HepG2 (cell line): ENCODE measurements around the gene ZNF764. TPM values are rescaled to one million over a fixed set of nuclear protein-coding genes. Genes with fewer than 3 reads are reported as not detected.

Source experiments
- ATF6 ChIP-seq: sonication (generic); formaldehyde crosslinking; conservative IDR thresholded peaks from 2 replicates; pipeline ENCODE4 v1.4.0; 2020; ENCODE audit warnings: missing genetic modification reagents
- ETV5 ChIP-seq: IDR thresholded peaks from 2 replicates; pipeline ENCODE4 v1.6.1; 2018; ENCODE audit warnings: missing biosample characterization, missing genetic modification reagents, inconsistent platforms, borderline replicate concordance
- FOXM1 ChIP-seq: sonication (generic); formaldehyde crosslinking; IDR thresholded peaks from 2 replicates; pipeline ENCODE4 v1.5.0; 2020; ENCODE audit warnings: missing genetic modification reagents
- HNF1A ChIP-seq, 2 experiments: sonication (generic) in 1 of 2; formaldehyde crosslinking in 1 of 2; IDR thresholded peaks; 2 replicates each; pipeline versions ENCODE4 v1.4.0 to v1.6.1; 2016 to 2020; ENCODE audit warnings: borderline replicate concordance in 1 of 2, low read depth in 1 of 2, mild to moderate bottlenecking in 1 of 2, missing genetic modification reagents in 1 of 2
- HNF4A ChIP-seq: sonication (generic); formaldehyde crosslinking; IDR thresholded peaks from 2 replicates; pipeline ENCODE4 v1.4.0; 2020; ENCODE audit warnings: missing genetic modification reagents
- IRF2 ChIP-seq: IDR thresholded peaks from 2 replicates; pipeline ENCODE4 v1.6.1; 2018; ENCODE audit warnings: missing genetic modification reagents, missing compliant biosample characterization
- POGK ChIP-seq: sonication (generic); formaldehyde crosslinking; conservative IDR thresholded peaks from 2 replicates; pipeline ENCODE4 v1.8.0; 2022; ENCODE audit warnings: mild to moderate bottlenecking, moderate library complexity, missing genetic modification reagents
- RFX5 ChIP-seq: IDR thresholded peaks from 2 replicates; pipeline ENCODE4 v1.6.1; 2011; ENCODE audit warnings: low read depth, low read length, improper control_type of control experiment
- RNF2 ChIP-seq: fragments of 450-650 bp; conservative IDR thresholded peaks from 2 replicates; pipeline ENCODE4 v1.6.1; 2016; ENCODE audit warnings: low read depth
- ZBTB43 ChIP-seq: sonication (generic); formaldehyde crosslinking; conservative IDR thresholded peaks from 2 replicates; pipeline ENCODE4 v1.4.0; 2020; ENCODE audit warnings: missing genetic modification reagents
- ZNF280D ChIP-seq: sonication (generic); formaldehyde crosslinking; IDR thresholded peaks from 2 replicates; pipeline ENCODE4 v1.5.1; 2020; ENCODE audit warnings: mild to moderate bottlenecking, missing genetic modification reagents
- ZNF30 ChIP-seq: sonication (generic); formaldehyde crosslinking; IDR thresholded peaks from 2 replicates; pipeline ENCODE4 v1.5.0; 2020; ENCODE audit warnings: mild to moderate bottlenecking, missing genetic modification reagents
- ZNF577 ChIP-seq: sonication (generic); formaldehyde crosslinking; IDR thresholded peaks from 2 replicates; pipeline ENCODE4 v1.4.0; 2020; ENCODE audit warnings: mild to moderate bottlenecking, low read depth, missing genetic modification reagents, borderline replicate concordance
- ZNF720 ChIP-seq: sonication (generic); formaldehyde crosslinking; IDR thresholded peaks from 2 replicates; pipeline ENCODE4 v1.4.0; 2020; ENCODE audit warnings: missing genetic modification reagents
- ZNF772 ChIP-seq: sonication (generic); formaldehyde crosslinking; IDR thresholded peaks from 2 replicates; pipeline ENCODE4 v1.5.0; 2020; ENCODE audit warnings: mild to moderate bottlenecking, missing genetic modification reagents
- polyA plus RNA-seq, 8 experiments: library from polyadenylated mRNA; depleted of rRNA in 3 of 8; stranded (reverse) in 7 of 8; unstranded in 1 of 8; fragments of >200 nt; fragmentation: Illumina TruSeq in 4 of 8; extraction: Trizol in 4 of 8; gene quantifications; 2 replicates each; pipeline versions ENCODE4 v1.2.1 to v1.2.3, GENCODE V29; 2011 to 2016; ENCODE audit warnings: low read depth in 4 of 8, missing spikeins in 1 of 8, mixed read lengths in 1 of 8; ENCODE audit not compliant: insufficient read depth in 1 of 8
- total RNA-seq, 5 experiments: library from RNA; depleted of rRNA; stranded (reverse); fragments of >200 nt; fragmentation: Illumina TruSeq; extraction: Trizol; gene quantifications; 2 replicates each; pipeline ENCODE4 v1.2.3, GENCODE V29; 2016; ENCODE audit warnings: low read depth in 1 of 5

ZNF764 gene
- total and polyA plus RNA-seq, 2 of the 13 experiments (the other 11 are each of a cell fraction or from before 2014, with no cell fraction given): 4.1 to 9.1 TPM

- TF ChIP-seq ZNF280D (peak; percentile 87), POGK (peak; percentile 89; the same call in 1 of the 2 replicates), ZNF772 (CRISPR knock-in tag) (peak; percentile 49), RNF2 (no peak; the same call in 1 of the 2 replicates), ZNF30 (CRISPR knock-in tag) (no peak; the same call in 1 of the 2 replicates), ZNF720 (CRISPR knock-in tag) (no peak), FOXM1 (CRISPR knock-in tag) (no peak), ETV5 (CRISPR knock-in tag) (peak; percentile 49; the same call in 1 of the 2 replicates), RFX5 (0 out of 2 replicates have a peak, but pooled peaks have one; percentile 19), ZNF577 (no peak), ZBTB43 (CRISPR knock-in tag) (peak; percentile 86), HNF4A (CRISPR knock-in tag) (peak; percentile 80), HNF1A (IDR thresholded peaks at IDR 0.05; ENCODE audit: low read depth) (no peak), HNF1A (CRISPR knock-in tag; IDR thresholded peaks at IDR 0.05; ENCODE audit: borderline replicate concordance) (peak; percentile 65; the same call in 1 of the 2 replicates), ATF6 (CRISPR knock-in tag) (0 out of 2 replicates have a peak, but pooled peaks have one; percentile 29), IRF2 (peak; percentile 44; the same call in 1 of the 2 replicates)
Measured at GRCh38 chr16:30557957-30558788, at the start of gene ZNF764 (continued).
